DOHH2 (cell line): ENCODE data around the gene PCCA.

ENCODE experiments used
- H3F3A ChIP-seq: fragments of 200-600 bp; sonication (generic), shearing (Covaris generic); 2 replicates; pipeline ENCODE4 v1.6.0; 2016; ENCODE audit warnings: antibody characterized with exemption, mild to moderate bottlenecking; ENCODE audit not compliant: control insufficient read depth, insufficient read depth
- H3K27ac ChIP-seq: fragments of 200-600 bp; sonication (generic); 2 replicates; pipeline ENCODE4 v1.5.1; 2014; ENCODE audit warnings: low read depth, mild to moderate bottlenecking, low read length, moderate library complexity
- H3K27me3 ChIP-seq: fragments of 200-600 bp; sonication (generic); 2 replicates; pipeline ENCODE4 v1.6.1; 2014; ENCODE audit warnings: mild to moderate bottlenecking, low read length, mixed read lengths; ENCODE audit not compliant: control insufficient read depth
- H3K36me3 ChIP-seq: fragments of 200-600 bp; sonication (generic); 2 replicates; pipeline ENCODE4 v1.6.1; 2014; ENCODE audit warnings: mild to moderate bottlenecking, low read length, moderate library complexity, mixed read lengths; ENCODE audit not compliant: control insufficient read depth
- H3K4me1 ChIP-seq: fragments of 200-600 bp; sonication (generic); 2 replicates; pipeline ENCODE4 v1.6.1; 2014; ENCODE audit warnings: mild to moderate bottlenecking, low read length, mixed read lengths; ENCODE audit not compliant: control insufficient read depth
- H3K4me2 ChIP-seq: fragments of 200-600 bp; sonication (generic); 2 replicates; pipeline ENCODE4 v1.6.0; 2014; ENCODE audit warnings: mild to moderate bottlenecking, low read length, moderate library complexity
- H3K4me3 ChIP-seq: fragments of 200-600 bp; sonication (generic); 2 replicates; pipeline ENCODE4 v1.5.1; 2014; ENCODE audit warnings: mild to moderate bottlenecking, low read length, mixed read lengths
- H3K79me2 ChIP-seq: fragments of 200-600 bp; sonication (generic); 2 replicates; pipeline ENCODE4 v1.6.1; 2014; ENCODE audit warnings: mild to moderate bottlenecking, low read length, mixed read lengths; ENCODE audit not compliant: control insufficient read depth
- H3K9me2 ChIP-seq: fragments of 200-600 bp; sonication (generic); replicated peaks from 2 replicates; pipeline ENCODE4 v1.6.1; 2014; ENCODE audit warnings: mild to moderate bottlenecking, low read length, mixed read lengths; ENCODE audit not compliant: control insufficient read depth
- H3K9me3 ChIP-seq: fragments of 200-600 bp; sonication (generic); 2 replicates; pipeline ENCODE4 v1.6.1; 2014; ENCODE audit warnings: antibody characterized with exemption, low read length, mixed read lengths; ENCODE audit not compliant: control insufficient read depth, insufficient read depth
- H4K20me1 ChIP-seq: fragments of 200-600 bp; sonication (generic); 2 replicates; pipeline ENCODE4 v1.6.0; 2014; ENCODE audit warnings: low read depth, mild to moderate bottlenecking, antibody characterized with exemption, low read length, moderate library complexity; ENCODE audit not compliant: control insufficient read depth, insufficient read depth
- EZH2phosphoT487 ChIP-seq: fragments of 200-600 bp; sonication (generic); IDR thresholded peaks from 2 replicates; pipeline ENCODE4 v1.6.1; 2017; ENCODE audit warnings: borderline replicate concordance, mild to moderate bottlenecking, antibody characterized with exemption, low read length, moderate library complexity, mixed read lengths
- TF ChIP-seq, protein P1 (sequence below): fragments of 200-600 bp; sonication (generic); IDR thresholded peaks from one replicate; pipeline ENCODE4 v1.5.1; 2014; ENCODE audit warnings: antibody characterized with exemption, mild to moderate bottlenecking, low read depth, low read length; ENCODE audit not compliant: poor library complexity, severe bottlenecking

PCCA gene

GRCh38 chr13:100336795-100337516 is 248.1 kb downstream of the PCCA start:
- H3K27ac ChIP-seq, result no peak overlapping the region
- no peak overlapping the region for H3K4me3 ChIP-seq
- no peak overlapping the region for H3K4me2 ChIP-seq
- H3K9me2 ChIP-seq, result no peaks in the 10 kb centered on the region
- no peaks in the 10 kb centered on the region for H3K27me3 ChIP-seq
- no peaks in the 10 kb centered on the region for H3K9me3 ChIP-seq
- H3K36me3 ChIP-seq, result no peaks in the 10 kb centered on the region
- no peaks in the 10 kb centered on the region for H3K4me1 ChIP-seq
- TF ChIP-seq EZH2phosphoT487, result no peak
- TF ChIP-seq, protein P1, sequence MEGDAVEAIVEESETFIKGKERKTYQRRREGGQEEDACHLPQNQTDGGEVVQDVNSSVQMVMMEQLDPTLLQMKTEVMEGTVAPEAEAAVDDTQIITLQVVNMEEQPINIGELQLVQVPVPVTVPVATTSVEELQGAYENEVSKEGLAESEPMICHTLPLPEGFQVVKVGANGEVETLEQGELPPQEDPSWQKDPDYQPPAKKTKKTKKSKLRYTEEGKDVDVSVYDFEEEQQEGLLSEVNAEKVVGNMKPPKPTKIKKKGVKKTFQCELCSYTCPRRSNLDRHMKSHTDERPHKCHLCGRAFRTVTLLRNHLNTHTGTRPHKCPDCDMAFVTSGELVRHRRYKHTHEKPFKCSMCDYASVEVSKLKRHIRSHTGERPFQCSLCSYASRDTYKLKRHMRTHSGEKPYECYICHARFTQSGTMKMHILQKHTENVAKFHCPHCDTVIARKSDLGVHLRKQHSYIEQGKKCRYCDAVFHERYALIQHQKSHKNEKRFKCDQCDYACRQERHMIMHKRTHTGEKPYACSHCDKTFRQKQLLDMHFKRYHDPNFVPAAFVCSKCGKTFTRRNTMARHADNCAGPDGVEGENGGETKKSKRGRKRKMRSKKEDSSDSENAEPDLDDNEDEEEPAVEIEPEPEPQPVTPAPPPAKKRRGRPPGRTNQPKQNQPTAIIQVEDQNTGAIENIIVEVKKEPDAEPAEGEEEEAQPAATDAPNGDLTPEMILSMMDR, result no peak
- H3F3A ChIP-seq, result no peaks in the 10 kb centered on the region
- H4K20me1 ChIP-seq, result no peaks in the 10 kb centered on the region
- H3K79me2 ChIP-seq, result no peaks in the 10 kb centered on the region

DNA sequence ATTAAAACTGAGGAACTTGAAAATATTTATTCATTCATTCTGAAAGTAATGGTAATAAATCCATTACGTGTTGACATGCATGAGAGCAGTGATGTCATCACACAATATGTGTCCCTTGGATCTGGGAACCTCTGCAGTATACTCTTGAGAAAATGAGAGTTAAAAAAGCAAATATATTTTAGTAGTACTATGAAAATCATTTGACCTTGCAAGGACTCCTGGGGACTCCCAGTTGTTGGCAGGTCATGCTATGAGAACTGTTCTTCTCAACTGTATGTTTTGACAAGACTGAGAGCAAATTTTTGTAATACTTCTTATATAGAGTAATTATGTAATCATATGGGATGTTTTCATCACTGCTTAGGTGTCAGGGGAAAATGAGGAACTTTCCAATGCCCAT is 249.4 kb downstream of the PCCA start:
- H3K79me2 ChIP-seq, result no peaks in the 10 kb centered on the region
- no peaks in the 10 kb centered on the region for H3K9me3 ChIP-seq
- H3K9me2 ChIP-seq, result no peaks in the 10 kb centered on the region
- H3K4me3 ChIP-seq, result no peak overlapping the region
- H3K4me1 ChIP-seq, result no peaks in the 10 kb centered on the region
- no peaks in the 10 kb centered on the region for H4K20me1 ChIP-seq
- H3K27ac ChIP-seq, result no peak overlapping the region
- H3K4me2 ChIP-seq, result no peak overlapping the region
- no peaks in the 10 kb centered on the region for H3K36me3 ChIP-seq
- TF ChIP-seq, protein P1, result no peak
- no peak for TF ChIP-seq EZH2phosphoT487
- H3F3A ChIP-seq, result no peaks in the 10 kb centered on the region
- no peaks in the 10 kb centered on the region for H3K27me3 ChIP-seq

DNA sequence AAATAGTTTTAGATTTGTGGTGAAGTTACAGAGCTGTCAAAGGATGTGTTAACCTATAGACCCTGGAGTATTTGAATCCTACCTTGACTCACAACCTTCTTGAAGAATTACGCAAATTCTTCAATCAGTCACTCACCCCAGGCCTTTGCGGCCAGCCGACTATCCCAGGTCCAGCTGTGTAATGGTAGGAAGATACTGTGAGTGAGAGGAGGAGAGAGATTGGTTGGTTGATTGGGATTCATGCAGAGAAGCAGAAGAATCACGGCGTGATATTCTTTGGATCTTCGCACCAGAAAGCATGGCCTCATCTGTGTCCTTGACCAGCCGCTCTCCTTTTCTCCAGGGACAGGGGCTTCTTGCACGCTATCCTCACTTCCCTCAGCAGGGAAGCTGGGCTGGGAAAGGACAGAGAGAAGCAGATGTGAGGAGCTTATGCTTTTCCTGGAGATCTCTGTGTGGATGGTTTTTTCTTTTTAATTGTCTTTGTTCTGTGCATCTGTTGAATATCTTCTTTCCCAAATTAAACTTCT is 250.6 kb downstream of the PCCA start:
- Histone ChIP-seq H3K27me3 (no peaks in the 10 kb centered on the region), H3K9me3 (no peaks in the 10 kb centered on the region), H3K79me2 (no peaks in the 10 kb centered on the region), H3F3A (no peaks in the 10 kb centered on the region), H3K27ac (no peak overlapping the region), H3K4me1 (no peaks in the 10 kb centered on the region), H3K36me3 (no peaks in the 10 kb centered on the region), H3K9me2 (no peaks in the 10 kb centered on the region), H3K4me3 (no peak overlapping the region), H4K20me1 (no peaks in the 10 kb centered on the region), H3K4me2 (no peak overlapping the region)
- TF ChIP-seq, protein P1, result no peak
- no peak for TF ChIP-seq EZH2phosphoT487
